ENCODE measurements around the gene KCNA10.

KCNA10 gene

GRCh38 chr1:110483308-110483685, 35.7 kb downstream of the KCNA10 start:
- Histone ChIP-seq H3K36me3 (no peaks in the 10 kb centered on the region), H3K4me3 (no peak overlapping the region), H3K9me3 (no peaks in the 10 kb centered on the region), H3K4me1 (no peaks in the 10 kb centered on the region), H3K27me3 (peaks cover 0 to 29% of the 10 kb centered on the region in 2 donors), H3K27ac (no peak overlapping the region)
- intact Hi-C loops (cut with DNase I; ENCODE audit: low total_unique reads), result no loop called here
- TF ChIP-seq, protein P1, sequence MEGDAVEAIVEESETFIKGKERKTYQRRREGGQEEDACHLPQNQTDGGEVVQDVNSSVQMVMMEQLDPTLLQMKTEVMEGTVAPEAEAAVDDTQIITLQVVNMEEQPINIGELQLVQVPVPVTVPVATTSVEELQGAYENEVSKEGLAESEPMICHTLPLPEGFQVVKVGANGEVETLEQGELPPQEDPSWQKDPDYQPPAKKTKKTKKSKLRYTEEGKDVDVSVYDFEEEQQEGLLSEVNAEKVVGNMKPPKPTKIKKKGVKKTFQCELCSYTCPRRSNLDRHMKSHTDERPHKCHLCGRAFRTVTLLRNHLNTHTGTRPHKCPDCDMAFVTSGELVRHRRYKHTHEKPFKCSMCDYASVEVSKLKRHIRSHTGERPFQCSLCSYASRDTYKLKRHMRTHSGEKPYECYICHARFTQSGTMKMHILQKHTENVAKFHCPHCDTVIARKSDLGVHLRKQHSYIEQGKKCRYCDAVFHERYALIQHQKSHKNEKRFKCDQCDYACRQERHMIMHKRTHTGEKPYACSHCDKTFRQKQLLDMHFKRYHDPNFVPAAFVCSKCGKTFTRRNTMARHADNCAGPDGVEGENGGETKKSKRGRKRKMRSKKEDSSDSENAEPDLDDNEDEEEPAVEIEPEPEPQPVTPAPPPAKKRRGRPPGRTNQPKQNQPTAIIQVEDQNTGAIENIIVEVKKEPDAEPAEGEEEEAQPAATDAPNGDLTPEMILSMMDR (IDR thresholded peaks at IDR 0.05), result no peak
- DNase-seq, result no peak

DNA sequence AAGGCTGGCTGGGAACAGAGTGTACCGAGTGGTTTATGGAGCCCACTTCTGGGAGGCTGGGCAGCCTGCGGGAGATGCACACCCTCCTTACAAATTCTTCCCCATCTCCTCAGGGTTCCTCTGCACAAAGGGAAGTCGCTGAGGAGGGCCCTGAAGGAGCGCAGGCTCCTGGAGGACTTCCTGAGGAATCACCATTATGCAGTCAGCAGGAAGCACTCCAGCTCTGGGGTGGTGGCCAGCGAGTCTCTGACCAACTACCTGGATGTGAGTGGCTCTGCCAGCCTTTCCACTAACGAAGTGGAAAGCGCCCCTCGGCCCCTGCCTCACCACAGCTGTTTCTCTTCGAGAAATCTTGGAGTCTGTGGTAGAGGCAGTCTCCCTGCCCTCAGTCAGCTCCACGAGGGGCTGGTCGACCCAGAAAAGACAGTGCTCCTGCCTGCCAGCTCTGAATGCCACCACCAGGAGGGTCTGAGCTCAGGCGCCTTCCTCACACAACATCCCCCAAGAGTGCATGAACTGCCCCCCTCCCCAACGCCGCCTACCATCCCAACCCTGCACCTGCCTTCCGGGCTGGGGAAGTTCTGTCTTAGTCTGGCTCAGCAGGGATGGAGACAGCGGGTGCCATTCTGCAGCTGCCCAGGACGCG, 36.2 kb downstream of the KCNA10 start:
- Histone ChIP-seq H3K4me3 (no peak overlapping the region), H3K27me3 (peaks cover 0 to 24% of the 10 kb centered on the region in 2 donors), H3K4me1 (no peaks in the 10 kb centered on the region), H3K9me3 (no peaks in the 10 kb centered on the region), H3K36me3 (no peaks in the 10 kb centered on the region), H3K27ac (no peak overlapping the region)
- DNase-seq, result no peak
- intact Hi-C loops (cut with DNase I; ENCODE audit: low total_unique reads), result no loop called here
- TF ChIP-seq, protein P1 (IDR thresholded peaks at IDR 0.05), result no peak

DNA sequence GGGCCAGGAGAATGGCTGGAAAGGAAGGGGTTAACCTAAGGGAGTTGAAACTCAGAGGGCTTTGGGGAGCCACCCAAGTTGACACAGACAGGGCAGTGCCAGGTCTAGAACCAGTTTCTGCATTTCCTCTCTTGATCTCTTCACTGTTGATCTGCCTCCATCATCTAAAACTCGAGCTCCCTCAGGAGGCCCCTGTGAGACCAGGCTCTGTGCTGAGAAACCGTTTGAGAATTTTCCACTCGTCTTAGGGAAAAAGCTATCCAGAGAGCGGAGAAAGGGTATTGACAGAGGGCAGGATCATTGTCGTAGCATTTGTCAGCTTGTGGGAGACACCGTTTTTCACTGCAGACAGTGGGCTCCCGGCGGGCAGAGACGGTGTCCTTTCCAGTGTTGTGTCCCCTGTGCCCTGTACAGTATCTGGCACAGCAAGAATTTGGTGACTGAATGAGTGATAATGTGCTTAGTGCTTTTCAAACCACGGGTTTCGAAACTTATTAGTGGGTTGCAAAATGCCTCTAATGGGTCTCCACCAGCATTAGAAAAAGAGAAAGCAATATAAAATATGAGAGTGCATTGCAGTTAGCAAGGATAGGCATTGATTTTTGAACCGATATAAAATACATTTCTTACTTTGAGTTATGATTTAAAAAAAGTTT, 36.9 kb downstream of the KCNA10 start:
- Histone ChIP-seq H3K9me3 (no peaks in the 10 kb centered on the region), H3K4me1 (no peaks in the 10 kb centered on the region), H3K4me3 (no peak overlapping the region), H3K27me3 (peaks cover 0 to 24% of the 10 kb centered on the region in 2 donors), H3K27ac (no peak overlapping the region), H3K36me3 (no peaks in the 10 kb centered on the region)
- intact Hi-C loops (cut with DNase I; ENCODE audit: low total_unique reads), result no loop called here
- TF ChIP-seq, protein P1 (IDR thresholded peaks at IDR 0.05), result no peak
- DNase-seq, result no peak

DNA sequence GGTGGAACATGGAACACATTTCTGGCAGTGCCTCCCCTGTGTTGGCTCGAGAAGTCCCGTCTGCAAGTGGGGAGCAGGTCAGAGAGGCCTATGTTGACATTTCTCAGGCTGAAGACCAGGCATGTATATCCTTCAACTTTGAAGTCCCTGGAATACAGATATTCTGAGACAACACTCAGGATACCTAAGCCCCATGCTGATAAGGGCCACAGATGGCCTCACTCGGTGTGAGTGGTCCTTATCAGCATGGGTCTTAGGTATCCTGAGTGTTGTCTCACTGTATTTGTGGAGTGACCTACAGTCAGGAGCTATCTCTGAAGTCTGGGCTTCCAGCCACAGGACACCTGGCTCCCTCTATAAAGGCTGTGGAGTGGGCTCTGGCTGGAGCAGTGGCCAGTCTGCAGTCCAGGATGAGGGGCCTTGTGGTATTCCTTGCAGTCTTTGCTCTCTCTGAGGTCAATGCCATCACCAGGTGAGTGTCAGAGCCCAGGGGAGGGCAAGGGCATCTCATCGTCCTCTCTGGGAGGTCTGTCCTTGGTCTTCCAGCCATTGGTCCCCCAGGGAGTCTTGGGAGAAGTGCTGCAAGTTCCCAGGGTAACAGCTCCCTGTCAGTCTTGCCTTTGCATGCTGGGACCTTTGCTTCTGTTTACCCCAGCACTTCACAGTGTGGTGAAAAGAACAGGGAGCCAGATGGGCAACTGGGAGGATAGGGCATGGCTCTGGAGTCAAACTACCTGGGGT, 38.4 kb downstream of the KCNA10 start:
- Histone ChIP-seq H3K36me3 (no peaks in the 10 kb centered on the region), H3K4me1 (no peaks in the 10 kb centered on the region)
- intact Hi-C loops (cut with DNase I; ENCODE audit: low total_unique reads), result no loop called here

GRCh38 chr1:110478886-110479285, 40.1 kb downstream of the KCNA10 start:
- Histone ChIP-seq H3K27me3 (peaks cover 0 to 10% of the 10 kb centered on the region in 2 donors), H3K4me3 (no peak overlapping the region), H3K4me1 (no peaks in the 10 kb centered on the region), H3K9me3 (no peaks in the 10 kb centered on the region), H3K36me3 (no peaks in the 10 kb centered on the region), H3K27ac (no peak overlapping the region)
- intact Hi-C loops (cut with DNase I; ENCODE audit: low total_unique reads), result no loop called here
- TF ChIP-seq, protein P1 (IDR thresholded peaks at IDR 0.05), result no peak
- DNase-seq, result no peak

More for the DNA sequence above, 38.4 kb downstream of the KCNA10 start:
- DNase-seq, result no peak
- Histone ChIP-seq H3K27me3 (peaks cover 0 to 24% of the 10 kb centered on the region in 2 donors), H3K27ac (no peak overlapping the region), H3K9me3 (no peaks in the 10 kb centered on the region), H3K4me3 (no peak overlapping the region)
- TF ChIP-seq, protein P1 (IDR thresholded peaks at IDR 0.05), result no peak
